Upper lobe of left lung (tissue), 6 donors: Measurements from ENCODE around the gene ADD3. TPM values are rescaled to one million over a fixed set of nuclear protein-coding genes. Genes with fewer than 3 reads are reported as not detected.

Experiments used
- ATAC-seq, 2 donors: fragments of 200-7000 bp; cut with Tn5 transposase; one replicate each; pipeline ENCODE4 v1.9.1; 2022; ENCODE audit warnings: mild to moderate bottlenecking in 2 of 2, moderate library complexity in 2 of 2; ENCODE audit not compliant: low FRiP score in 2 of 2
- DNase-seq, 2 donors: peaks; one replicate each; pipeline ENCODE4 v3.0.0-alpha.2; 2019 to 2020
- H3K27ac ChIP-seq, 4 donors: fragments of 200-600 bp; sonication (generic); one replicate each; pipeline ENCODE4 v1.5.1; 2016 to 2019
- H3K27me3 ChIP-seq, 4 donors: fragments of 200-600 bp; sonication (generic); one replicate each; pipeline ENCODE4 v1.5.1; 2017 to 2019
- H3K36me3 ChIP-seq, 4 donors: fragments of 200-600 bp; sonication (generic); one replicate each; pipeline ENCODE4 v1.5.1; 2016 to 2019
- H3K4me1 ChIP-seq, 4 donors: fragments of 200-600 bp; sonication (generic); one replicate each; pipeline ENCODE4 v1.5.1; 2018 to 2019
- H3K4me3 ChIP-seq, 4 donors: fragments of 200-600 bp; sonication (generic); one replicate each; pipeline ENCODE4 v1.5.1; 2017 to 2019; ENCODE audit warnings: mild to moderate bottlenecking in 2 of 4, moderate library complexity in 1 of 4
- H3K9me3 ChIP-seq, 4 donors: fragments of 200-600 bp; sonication (generic); one replicate each; pipeline ENCODE4 v1.5.1; 2018 to 2019
- EP300 ChIP-seq, 4 donors: sonication (generic); formaldehyde crosslinking; IDR thresholded peaks; one replicate each; pipeline ENCODE4 v1.5.1; 2017; ENCODE audit warnings: antibody characterized with exemption in 4 of 4, control low read depth in 2 of 4
- POLR2A ChIP-seq, 4 donors: fragments of 450-650 bp; IDR thresholded peaks; one replicate each; pipeline ENCODE4 v1.5.1; 2016 to 2017; ENCODE audit warnings: antibody characterized with exemption in 4 of 4, mild to moderate bottlenecking in 2 of 4
- POLR2AphosphoS5 ChIP-seq, 2 donors: sonication (generic); formaldehyde crosslinking; IDR thresholded peaks; one replicate each; pipeline ENCODE4 v1.5.1; 2017; ENCODE audit warnings: antibody characterized with exemption in 2 of 2
- WGBS, 2 donors: methylation state at CpG; one replicate each; pipeline ENCODE4 v1.1.5; 2017 to 2018; 5-methylcytosine and 5-hydroxymethylcytosine counted together
- total RNA-seq, 6 donors: library from RNA; depleted of rRNA in 4 of 6; stranded (reverse); fragments of >200 nt in 4 of 6; gene quantifications; one replicate each; pipeline versions ENCODE4 v1.1.0 to v1.2.1, GENCODE V29; 2016 to 2021
- TF ChIP-seq, protein P1 (sequence below), 6 experiments: fragments of 450-650 bp in 4 of 6; fragments of 200-600 bp in 2 of 6; sonication (generic) in 2 of 6; IDR thresholded peaks; one replicate each; pipeline ENCODE4 v1.5.1; 2016 to 2019; ENCODE audit warnings: antibody characterized with exemption in 6 of 6
- donor health status: DM: no; HTN: no; CAD: no; lungs with moderate emphysema.
- donor health status: DM: no; HTN: yes; CAD: no; lungs with severe emphysema.

The ADD3 gene
- total RNA-seq, 6 donors from 2014 or later, result 34.1 to 229 (median 61.0) TPM

DNA sequence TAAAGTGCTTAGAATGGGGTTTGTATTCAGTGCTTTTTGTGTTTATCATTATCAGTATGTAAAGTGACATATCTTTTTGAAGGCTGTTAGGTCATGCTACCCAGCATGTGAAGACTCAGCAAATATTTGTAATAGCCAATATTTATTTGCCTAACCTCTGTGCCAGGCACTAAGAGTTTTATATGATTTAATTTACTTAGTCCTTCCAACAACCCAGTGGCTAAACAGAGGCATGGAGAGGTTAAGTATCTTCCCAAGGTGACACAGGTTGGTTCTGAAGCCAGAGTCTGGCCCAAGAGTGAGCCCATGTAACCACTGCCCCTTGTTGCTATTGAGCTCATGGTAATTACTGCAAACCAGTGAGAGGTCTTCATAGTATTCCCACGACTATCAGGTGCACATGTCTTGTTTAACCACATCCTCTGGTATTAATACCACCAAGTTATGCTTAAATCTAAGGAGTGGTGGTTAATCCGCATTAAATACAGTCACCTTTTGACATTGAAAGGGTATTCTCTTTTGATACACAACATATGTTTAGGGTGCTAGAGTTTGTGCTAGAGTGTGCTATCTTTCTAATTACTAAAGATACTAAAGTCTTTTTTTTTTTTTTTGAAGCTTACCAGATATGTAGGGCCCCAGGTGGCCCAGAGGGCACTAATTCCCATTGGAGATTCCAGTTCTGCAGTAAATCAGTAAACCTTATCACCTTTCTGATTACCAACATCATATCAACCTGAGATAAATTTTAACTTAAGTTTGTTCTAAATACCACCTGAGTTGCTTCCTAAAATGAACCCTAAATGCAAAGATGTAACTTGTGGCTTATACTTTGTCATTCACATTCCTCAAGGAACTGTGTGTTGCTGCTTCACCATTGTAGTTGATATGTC, 2.9 kb downstream of the ADD3 start:
- WGBS, 2 donors, result 48 to 52% methylated on average over 2 of the region's 2 CpGs
- DNase-seq (no peak), ATAC-seq (no peak)
- no peaks in the 10 kb centered on the region for H3K9me3 ChIP-seq
- no peaks in the 10 kb centered on the region for H3K36me3 ChIP-seq
- peaks cover 29 to 69% (median 40%) of the 10 kb centered on the region in 4 donors for H3K4me1 ChIP-seq
- H3K4me3 ChIP-seq, result peak overlapping the region in 1 of 4 donors; percentile 89
- no peaks in the 10 kb centered on the region for H3K27me3 ChIP-seq
- TF ChIP-seq EP300 (IDR thresholded peaks at IDR 0.05) (no peak), POLR2A (IDR thresholded peaks at IDR 0.05) (no peak), POLR2AphosphoS5 (IDR thresholded peaks at IDR 0.05) (no peak)
- TF ChIP-seq, protein P1, sequence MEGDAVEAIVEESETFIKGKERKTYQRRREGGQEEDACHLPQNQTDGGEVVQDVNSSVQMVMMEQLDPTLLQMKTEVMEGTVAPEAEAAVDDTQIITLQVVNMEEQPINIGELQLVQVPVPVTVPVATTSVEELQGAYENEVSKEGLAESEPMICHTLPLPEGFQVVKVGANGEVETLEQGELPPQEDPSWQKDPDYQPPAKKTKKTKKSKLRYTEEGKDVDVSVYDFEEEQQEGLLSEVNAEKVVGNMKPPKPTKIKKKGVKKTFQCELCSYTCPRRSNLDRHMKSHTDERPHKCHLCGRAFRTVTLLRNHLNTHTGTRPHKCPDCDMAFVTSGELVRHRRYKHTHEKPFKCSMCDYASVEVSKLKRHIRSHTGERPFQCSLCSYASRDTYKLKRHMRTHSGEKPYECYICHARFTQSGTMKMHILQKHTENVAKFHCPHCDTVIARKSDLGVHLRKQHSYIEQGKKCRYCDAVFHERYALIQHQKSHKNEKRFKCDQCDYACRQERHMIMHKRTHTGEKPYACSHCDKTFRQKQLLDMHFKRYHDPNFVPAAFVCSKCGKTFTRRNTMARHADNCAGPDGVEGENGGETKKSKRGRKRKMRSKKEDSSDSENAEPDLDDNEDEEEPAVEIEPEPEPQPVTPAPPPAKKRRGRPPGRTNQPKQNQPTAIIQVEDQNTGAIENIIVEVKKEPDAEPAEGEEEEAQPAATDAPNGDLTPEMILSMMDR (IDR thresholded peaks at IDR 0.05), result no peak
- peak overlapping the region in 3 of 4 donors; percentile 17 to 42 (median 32) for H3K27ac ChIP-seq

DNA sequence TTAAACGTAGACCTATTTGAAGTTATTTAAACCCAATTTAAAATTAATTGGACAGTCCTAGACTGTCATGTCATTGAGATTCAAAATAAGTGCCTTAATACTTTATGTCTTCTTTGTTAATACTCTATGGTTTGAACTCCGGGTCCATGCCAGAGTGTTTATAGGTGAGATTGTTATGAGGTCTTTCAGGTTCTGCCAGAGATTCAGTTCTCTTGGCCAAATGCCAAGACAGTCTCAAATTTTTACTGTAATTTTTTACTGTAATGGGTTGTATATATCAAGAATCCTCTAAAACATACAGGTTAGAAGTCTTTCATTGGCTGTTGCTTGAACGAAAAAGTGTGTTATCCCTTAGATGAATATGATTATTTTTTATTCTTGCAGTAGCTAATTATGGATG, 3.9 kb downstream of the ADD3 start:
- Histone ChIP-seq H3K9me3 (no peaks in the 10 kb centered on the region), H3K4me3 (no peak overlapping the region), H3K36me3 (no peaks in the 10 kb centered on the region), H3K27ac (peak overlapping the region in 1 of 4 donors; percentile 32), H3K4me1 (peaks cover 36 to 69% (median 46%) of the 10 kb centered on the region in 4 donors), H3K27me3 (no peaks in the 10 kb centered on the region)
- DNase-seq (no peak), ATAC-seq (no peak)
- TF ChIP-seq EP300 (IDR thresholded peaks at IDR 0.05) (no peak), POLR2AphosphoS5 (IDR thresholded peaks at IDR 0.05) (no peak), POLR2A (IDR thresholded peaks at IDR 0.05) (no peak)
- TF ChIP-seq, protein P1 (IDR thresholded peaks at IDR 0.05), result no peak
- 55 to 61% methylated on average over 3 of the region's 3 CpGs for WGBS, 2 donors

DNA sequence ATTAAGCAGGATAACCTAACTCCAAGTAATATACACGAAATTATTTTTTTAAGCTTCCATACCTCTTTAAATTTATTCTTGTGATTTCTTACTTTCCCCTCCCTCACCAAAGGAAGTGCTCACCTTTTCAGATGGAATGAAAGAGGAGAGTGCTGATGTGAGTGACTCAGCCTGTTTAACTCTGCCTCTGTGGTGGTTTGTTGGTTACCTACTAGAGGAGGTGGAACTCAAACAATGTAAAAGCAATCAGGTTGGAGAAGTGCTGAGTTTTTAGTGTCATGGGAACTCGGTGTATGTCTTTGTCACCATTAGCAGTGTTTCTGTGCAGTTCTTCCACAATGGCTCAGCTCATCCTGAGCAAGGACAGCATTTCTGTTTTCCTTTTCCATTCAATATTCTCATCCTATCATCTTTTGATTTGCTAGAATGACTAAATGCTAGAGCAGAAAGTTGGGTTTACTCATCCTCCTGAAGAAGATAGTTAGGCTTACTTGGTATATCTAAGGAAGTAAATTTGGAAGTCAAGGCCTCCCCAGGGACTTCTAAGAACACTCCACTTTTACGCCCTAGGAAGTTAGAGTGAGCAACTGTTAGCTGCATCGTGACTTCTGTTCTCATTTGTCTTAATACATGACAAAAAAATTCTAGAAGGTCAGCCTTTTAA, 6.0 kb downstream of the ADD3 start:
- peaks cover 42 to 66% (median 48%) of the 10 kb centered on the region in 4 donors for H3K4me1 ChIP-seq
- peak in 1 of 2 donors; percentile 25 for ATAC-seq
- H3K4me3 ChIP-seq, result no peak overlapping the region

DNA sequence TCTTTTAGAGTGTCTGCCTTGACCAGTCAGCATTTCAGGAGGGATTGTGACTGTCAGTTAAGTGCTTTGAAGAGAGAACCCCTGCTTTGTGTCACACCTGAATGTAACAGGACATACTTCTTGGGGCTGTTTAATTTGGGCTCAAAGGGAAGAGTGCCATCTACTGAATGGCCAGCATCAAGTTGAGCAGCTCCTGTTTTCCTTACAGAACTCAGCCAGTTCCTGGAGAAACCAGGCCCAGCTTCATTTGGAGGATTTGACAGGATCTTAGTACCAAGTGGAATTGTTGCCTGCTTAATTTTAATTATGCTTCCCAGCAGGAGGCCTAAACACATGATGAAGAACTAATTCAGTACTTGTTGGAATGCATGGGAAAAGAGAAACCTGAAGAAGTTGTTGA, 8.3 kb downstream of the ADD3 start:
- H3K4me1 ChIP-seq, result peaks cover 27 to 43% (median 32%) of the 10 kb centered on the region in 4 donors
- H3K27ac ChIP-seq, result peak overlapping the region in 1 of 4 donors; percentile 72
- H3K27me3 ChIP-seq, result no peaks in the 10 kb centered on the region
- no peaks in the 10 kb centered on the region for H3K36me3 ChIP-seq
- ATAC-seq (no peak), DNase-seq (no peak)
- TF ChIP-seq POLR2AphosphoS5 (IDR thresholded peaks at IDR 0.05), result no peak
- TF ChIP-seq, protein P1 (IDR thresholded peaks at IDR 0.05), result peak in 2 of 6 experiments; percentile 21 to 33
- H3K9me3 ChIP-seq, result no peaks in the 10 kb centered on the region
- no peak overlapping the region for H3K4me3 ChIP-seq

More for the DNA sequence above, 6.0 kb downstream of the ADD3 start:
- H3K27me3 ChIP-seq, result no peaks in the 10 kb centered on the region
- WGBS, 2 donors, result 54 to 62% methylated on average over 4 of the region's 4 CpGs
- no peaks in the 10 kb centered on the region for H3K9me3 ChIP-seq
- TF ChIP-seq POLR2A (IDR thresholded peaks at IDR 0.05) (no peak), EP300 (IDR thresholded peaks at IDR 0.05) (no peak), POLR2AphosphoS5 (IDR thresholded peaks at IDR 0.05) (no peak)
- TF ChIP-seq, protein P1 (IDR thresholded peaks at IDR 0.05), result no peak
- DNase-seq, result no peak
- no peak overlapping the region for H3K27ac ChIP-seq
- no peaks in the 10 kb centered on the region for H3K36me3 ChIP-seq
